GM12873 (cell line): Measurements from ENCODE around the gene MRPL32.

Experiments
- CTCF ChIP-seq: IDR thresholded peaks from 2 replicates; pipeline ENCODE4 v1.5.1; 2012; ENCODE audit warnings: low read depth, mild to moderate bottlenecking, moderate library complexity, low read length, control low read depth; ENCODE audit not compliant: insufficient read depth; ENCODE audit errors: missing control alignments

The MRPL32 gene

GRCh38 chr7:42984137-42984536 is 52.0 kb downstream of the MRPL32 start:
- no peak for TF ChIP-seq CTCF

DNA sequence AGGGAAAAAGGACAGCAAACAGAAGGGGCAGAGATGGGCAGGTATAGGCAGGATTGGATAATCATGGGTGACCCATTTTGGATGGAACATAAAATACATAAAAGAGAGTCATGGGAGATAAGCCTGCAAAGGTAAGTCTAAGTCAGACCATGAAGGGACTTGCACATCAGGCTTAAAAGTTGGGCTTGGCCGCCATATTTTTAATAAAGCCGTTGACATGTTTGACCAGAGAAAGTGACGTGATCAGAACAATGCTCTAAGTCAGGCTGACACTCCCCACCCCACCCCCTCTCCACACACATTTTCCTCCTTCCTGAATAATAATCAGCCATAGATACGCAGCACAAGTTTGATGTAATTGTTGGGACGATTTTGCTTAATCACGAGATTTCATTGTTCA is 54.0 kb downstream of the MRPL32 start:
- no peak for TF ChIP-seq CTCF

DNA sequence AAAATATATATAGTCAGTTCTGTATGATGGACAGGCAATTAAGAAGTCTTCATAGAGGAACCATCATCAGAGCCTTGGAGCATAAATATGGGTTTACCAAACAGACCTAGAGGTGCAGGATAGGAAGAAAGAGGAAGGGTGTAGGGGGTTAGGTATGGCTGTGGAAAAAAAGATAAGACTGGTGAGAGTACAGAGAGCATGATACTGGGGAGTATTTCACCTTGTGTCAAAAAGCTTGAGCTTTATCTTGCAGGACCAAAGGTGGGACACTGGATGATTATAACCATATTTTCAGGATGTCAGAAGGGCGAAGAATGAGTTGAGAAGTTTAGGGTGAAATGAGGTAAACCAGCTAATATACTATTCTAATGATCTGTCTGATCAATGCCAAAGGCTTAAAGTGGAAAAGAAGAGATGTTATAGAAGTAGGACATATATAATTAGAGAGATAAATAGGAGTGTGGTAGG is 54.6 kb downstream of the MRPL32 start:
- TF ChIP-seq CTCF = no peak
